SJSA1 (cell line): ENCODE measurements around the gene LINGO3. TPM values are rescaled to one million over a fixed set of nuclear protein-coding genes. Genes with fewer than 3 reads are reported as not detected.

Experiments used
- DNase-seq, 2 experiments: peaks; one replicate each; pipeline ENCODE4 v3.0.0-alpha.2; 2015 to 2020; ENCODE audit warnings: low spot score in 2 of 2, low read depth in 1 of 2
- H3K27ac ChIP-seq: fragments of 250-450 bp; sonication (Bioruptor Pico); 2 replicates; pipeline ENCODE4 v1.5.1; 2020; ENCODE audit warnings: mild to moderate bottlenecking, moderate library complexity
- H3K27me3 ChIP-seq: fragments of 250-450 bp; sonication (Bioruptor Pico); replicated peaks from 2 replicates; pipeline ENCODE4 v1.5.1; 2020; ENCODE audit warnings: mild to moderate bottlenecking, moderate library complexity
- H3K36me3 ChIP-seq: fragments of 250-450 bp; sonication (Bioruptor Pico); 2 replicates; pipeline ENCODE4 v1.5.1; 2020; ENCODE audit warnings: mild to moderate bottlenecking
- H3K4me1 ChIP-seq: fragments of 250-450 bp; sonication (Bioruptor Pico); replicated peaks from 2 replicates; pipeline ENCODE4 v1.6.1; 2021; ENCODE audit warnings: mild to moderate bottlenecking
- H3K4me3 ChIP-seq: fragments of 250-450 bp; sonication (Bioruptor Pico); 2 replicates; pipeline ENCODE4 v1.5.1; 2020; ENCODE audit warnings: mild to moderate bottlenecking
- H3K9me3 ChIP-seq: fragments of 250-450 bp; sonication (Bioruptor Pico); replicated peaks from 2 replicates; pipeline ENCODE4 v1.5.1; 2020; ENCODE audit warnings: mild to moderate bottlenecking
- total RNA-seq: library from RNA; depleted of rRNA; stranded (reverse); fragments of >200 nt; shearing (Covaris generic); gene quantifications from 2 replicates; pipeline ENCODE4 v1.2.3, GENCODE V29; 2014

Gene LINGO3
- total RNA-seq, 1 experiment from 2014 or later: not detected

DNA sequence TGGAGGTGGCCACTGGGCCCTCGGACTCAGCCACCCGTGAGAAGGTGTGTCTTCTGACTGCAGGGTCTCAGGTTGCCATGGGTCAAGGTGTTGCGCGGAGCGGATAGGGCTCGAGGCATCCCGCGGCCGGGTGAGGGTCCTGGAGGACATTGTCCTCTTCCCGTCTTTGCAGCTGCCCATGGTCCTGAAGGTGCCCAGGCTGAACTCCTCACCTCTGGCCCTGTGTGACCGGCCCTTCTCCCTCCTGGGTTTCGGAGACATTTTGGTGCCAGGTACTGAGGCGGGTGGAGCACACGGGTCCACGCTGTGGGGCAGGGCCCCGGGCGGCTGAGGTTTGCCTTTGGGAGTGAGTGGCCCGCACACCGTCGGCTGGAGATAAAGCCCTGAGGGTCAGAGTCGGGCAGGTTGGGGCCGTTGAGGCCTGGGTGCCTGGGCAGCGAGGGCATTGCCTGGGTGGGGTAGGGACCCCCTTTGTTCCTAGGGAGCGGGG, 36.5 kb upstream of the LINGO3 start:
- DNase-seq: no peak
- Histone ChIP-seq H3K9me3 (no peaks in the 10 kb centered on the region), H3K4me3 (no peak overlapping the region), H3K4me1 (no peaks in the 10 kb centered on the region), H3K27ac (no peak overlapping the region), H3K27me3 (no peaks in the 10 kb centered on the region), H3K36me3 (peaks cover 30% of the 10 kb centered on the region)

DNA sequence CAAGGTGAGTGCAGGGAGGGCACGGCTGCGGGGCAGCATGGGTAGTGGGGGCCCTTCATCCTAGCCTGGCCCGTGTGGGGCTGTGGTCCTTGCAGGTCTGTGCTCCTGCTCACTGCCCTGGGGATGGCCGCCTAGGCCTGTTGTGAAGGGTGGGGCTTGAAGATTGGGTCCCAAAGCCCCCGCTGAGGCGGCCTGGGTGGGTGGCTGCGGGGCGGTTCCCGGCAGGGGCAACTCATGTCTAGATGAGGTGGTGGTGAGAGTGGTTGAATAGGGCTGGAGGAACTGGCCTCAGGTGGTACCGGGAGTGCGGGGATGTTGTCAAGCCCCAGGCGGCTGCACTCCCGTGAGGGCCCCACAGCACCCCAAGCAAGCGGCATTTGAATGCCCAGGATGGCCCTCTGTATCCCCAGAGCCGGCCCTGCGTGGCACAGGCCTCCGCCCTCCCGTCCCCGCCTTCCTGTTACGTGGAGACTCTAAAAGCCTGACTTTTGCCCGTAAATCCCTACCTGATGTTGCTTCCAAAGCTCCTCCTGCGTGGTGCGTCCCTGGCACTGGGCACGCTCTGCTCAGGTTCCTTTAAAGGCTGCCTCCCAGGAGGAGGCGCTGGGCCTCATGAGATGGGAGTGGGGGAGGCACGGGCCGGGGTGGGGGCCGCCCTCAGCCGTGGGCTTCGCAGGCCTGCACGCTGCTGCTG, 35.5 kb upstream of the LINGO3 start:
- Histone ChIP-seq H3K36me3 (peaks cover 37% of the 10 kb centered on the region), H3K4me1 (no peaks in the 10 kb centered on the region), H3K9me3 (no peaks in the 10 kb centered on the region), H3K4me3 (no peak overlapping the region), H3K27me3 (no peaks in the 10 kb centered on the region), H3K27ac (no peak overlapping the region)
- DNase-seq: no peak

DNA sequence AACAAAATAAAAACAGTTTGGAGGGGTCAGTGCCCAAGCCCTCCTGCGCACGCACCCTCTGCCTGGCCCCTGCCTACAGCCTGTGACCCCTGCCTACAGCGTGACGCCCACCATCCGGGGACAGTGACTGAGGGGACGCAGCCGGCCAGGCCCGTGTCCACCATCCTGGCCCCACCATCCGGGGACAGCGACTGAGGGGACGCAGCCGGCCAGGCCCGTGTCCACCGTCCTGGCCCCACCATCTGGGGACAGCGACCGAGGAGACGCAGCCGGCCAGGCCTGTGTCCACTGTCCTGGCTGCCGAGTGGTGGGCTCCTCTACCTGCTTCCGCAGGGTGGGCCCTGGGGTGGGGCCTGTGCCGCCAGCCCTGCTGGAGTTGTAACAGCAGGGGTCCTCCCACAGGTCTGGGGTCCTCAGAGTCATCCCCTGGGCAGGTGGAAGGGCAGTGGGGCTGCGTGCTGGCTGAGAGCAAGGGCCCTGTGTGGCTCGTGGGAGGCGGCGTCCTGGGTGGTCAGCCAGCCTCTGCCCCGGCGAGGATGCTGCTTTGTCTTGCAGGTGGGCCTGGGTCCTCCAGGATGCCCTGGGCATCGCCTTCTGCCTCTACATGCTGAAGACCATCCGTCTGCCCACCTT, 34.8 kb upstream of the LINGO3 start:
- Histone ChIP-seq H3K4me3 (no peak overlapping the region), H3K27me3 (no peaks in the 10 kb centered on the region), H3K9me3 (no peaks in the 10 kb centered on the region), H3K36me3 (peaks cover 38% of the 10 kb centered on the region), H3K4me1 (no peaks in the 10 kb centered on the region), H3K27ac (no peak overlapping the region)
- no peak for DNase-seq

- Histone ChIP-seq H3K9me3 (no peaks in the 10 kb centered on the region), H3K27me3 (no peaks in the 10 kb centered on the region), H3K4me3 (no peak overlapping the region), H3K4me1 (no peaks in the 10 kb centered on the region), H3K36me3 (peaks cover 43% of the 10 kb centered on the region), H3K27ac (no peak overlapping the region)
- DNase-seq: no peak
Observed at GRCh38 chr19:2341982-2342381, 34.0 kb upstream of the LINGO3 start.

DNA sequence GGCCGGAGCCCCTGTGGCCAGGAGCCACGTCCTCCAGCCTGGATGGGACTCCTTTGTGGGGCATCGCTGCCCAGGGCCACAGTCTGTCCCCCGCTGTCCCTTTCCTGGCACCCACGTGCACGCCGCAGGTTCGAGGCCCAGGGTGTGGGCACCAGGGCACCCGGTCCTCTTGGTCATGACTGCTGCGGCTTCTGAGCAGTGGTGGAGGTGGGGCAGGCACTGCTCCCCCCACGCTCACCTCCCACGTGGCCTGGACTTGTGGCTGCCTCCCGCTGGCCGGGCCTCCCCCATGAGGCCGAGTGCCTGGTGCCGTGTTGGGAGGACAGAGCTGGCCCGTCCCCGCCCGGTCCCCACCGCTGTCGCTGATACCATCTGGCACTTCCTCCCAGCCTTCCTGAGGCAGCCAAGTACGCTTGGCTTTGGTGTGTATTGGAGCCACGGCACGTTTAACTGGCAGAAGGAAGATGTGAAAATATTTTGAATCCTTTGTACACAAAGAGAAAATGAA, 33.3 kb upstream of the LINGO3 start:
- H3K36me3 ChIP-seq: peaks cover 42% of the 10 kb centered on the region
- no peaks in the 10 kb centered on the region for H3K27me3 ChIP-seq
- H3K4me1 ChIP-seq: no peaks in the 10 kb centered on the region
- no peaks in the 10 kb centered on the region for H3K9me3 ChIP-seq
- H3K27ac ChIP-seq: no peak overlapping the region
- no peak for DNase-seq
- no peak overlapping the region for H3K4me3 ChIP-seq

DNA sequence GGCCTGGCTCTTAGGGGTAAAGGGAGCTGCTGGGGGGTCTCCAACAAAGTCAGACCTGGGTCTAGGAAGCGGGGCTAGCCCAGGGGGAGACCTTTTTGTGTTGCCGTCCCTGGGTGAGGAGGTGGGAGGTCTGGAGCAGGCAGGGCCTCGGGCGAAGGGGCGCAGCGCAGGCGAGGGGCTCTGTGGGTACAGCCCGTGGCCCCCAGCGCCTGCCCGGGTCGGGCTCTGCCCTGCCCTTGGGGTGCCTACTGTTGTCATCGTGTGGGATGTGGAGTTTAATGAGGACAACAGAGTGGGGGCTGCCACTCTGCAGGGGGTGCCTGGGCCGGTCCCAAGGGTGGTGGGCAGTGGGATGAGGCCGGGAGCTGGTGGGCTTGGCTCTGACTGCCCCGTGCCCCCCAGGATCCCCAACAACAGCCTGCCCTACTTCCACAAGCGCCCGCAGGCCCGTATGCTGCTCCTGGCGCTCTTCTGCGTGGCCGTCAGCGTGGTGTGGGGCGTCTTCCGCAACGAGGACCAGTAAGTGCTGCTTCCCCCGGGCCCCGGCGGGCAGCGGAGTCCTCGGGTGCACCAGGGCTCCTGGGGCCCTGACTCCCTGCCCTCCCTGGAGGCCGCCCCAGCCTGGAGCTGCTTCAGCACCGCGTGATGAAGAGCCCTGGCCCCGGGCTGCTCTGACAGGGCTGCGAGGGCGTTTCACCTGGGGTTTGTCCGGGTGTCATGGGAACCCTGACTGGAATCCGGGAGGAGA, 32.7 kb upstream of the LINGO3 start:
- Histone ChIP-seq H3K27me3 (no peaks in the 10 kb centered on the region), H3K27ac (no peak overlapping the region), H3K36me3 (peaks cover 39% of the 10 kb centered on the region), H3K4me1 (no peaks in the 10 kb centered on the region), H3K9me3 (no peaks in the 10 kb centered on the region), H3K4me3 (no peak overlapping the region)
- no peak for DNase-seq

DNA sequence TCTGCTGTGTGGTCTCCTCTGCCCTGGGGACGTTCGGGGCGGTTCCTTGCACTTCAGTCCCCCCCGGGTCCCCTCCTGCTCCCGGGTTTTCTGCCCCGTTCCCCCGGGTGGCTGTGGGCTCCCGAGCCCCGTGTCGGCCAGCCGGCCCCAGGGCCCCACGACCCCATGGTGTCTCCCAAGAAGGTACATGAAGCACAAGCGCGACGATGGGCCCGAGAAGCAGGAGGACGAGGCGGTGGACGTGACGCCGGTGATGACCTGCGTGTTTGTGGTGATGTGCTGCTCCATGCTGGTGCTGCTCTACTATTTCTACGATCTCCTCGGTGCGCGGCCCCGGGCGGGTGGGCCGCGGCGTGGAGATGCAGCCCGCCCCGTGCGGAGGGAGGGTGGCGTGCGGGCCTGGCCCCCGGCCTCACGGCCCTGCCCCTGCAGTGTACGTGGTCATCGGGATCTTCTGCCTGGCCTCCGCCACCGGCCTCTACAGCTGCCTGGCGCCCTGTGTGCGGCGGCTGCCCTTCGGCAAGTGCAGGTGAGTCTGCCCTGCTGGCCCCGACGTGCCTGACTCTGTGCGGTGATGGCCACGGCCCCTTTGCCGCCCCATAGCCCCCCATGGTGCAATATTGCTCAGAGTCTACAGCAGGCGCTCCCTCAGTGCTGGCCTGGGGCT, 31.8 kb upstream of the LINGO3 start:
- Histone ChIP-seq H3K36me3 (peaks cover 39% of the 10 kb centered on the region), H3K27ac (no peak overlapping the region), H3K27me3 (no peaks in the 10 kb centered on the region), H3K4me3 (no peak overlapping the region), H3K4me1 (no peaks in the 10 kb centered on the region), H3K9me3 (no peaks in the 10 kb centered on the region; the same call in 1 of the 2 replicates)
- no peak for DNase-seq

DNA sequence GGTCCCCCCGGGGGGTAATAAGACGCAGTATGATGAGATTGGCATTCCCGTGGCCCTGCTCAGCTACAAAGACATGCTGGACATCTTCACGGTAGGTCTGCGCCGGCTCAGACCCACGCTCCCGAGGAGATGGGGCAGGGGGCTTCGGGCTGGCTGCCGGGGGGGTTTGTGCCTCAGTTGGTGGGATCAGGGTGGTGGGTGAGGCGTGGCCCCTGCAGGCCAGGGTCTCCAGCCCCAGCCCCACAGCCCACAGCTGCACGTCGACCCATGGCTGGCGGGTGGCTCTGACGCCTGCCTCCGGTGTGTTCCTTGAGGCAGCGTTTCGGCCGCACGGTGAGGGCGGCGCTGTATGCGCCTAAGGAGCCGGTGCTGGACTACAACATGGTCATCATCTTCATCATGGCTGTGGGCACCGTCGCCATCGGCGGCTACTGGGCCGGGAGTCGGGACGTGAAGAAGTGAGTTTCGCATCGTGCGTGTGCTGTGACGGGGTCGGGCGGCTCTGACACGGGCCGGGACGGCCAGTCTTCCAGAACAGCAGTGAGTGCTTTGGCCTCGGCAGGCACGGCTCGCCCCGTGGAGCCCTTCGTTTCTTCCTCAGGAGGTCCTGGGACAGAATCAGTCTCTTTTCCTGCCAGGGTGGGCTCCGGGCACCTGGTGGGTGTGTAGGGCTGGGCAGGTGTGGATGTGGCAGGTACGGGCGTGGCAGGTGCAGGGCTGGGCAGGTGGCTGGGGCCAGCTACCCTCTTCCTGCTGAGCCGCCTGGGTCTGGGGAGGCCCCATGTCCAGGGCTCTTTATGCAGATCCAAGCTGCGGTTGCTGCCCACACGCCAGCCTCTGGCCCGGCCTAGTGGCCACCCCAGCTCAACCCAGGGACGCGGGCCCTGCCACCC, 31.0 kb upstream of the LINGO3 start:
- Histone ChIP-seq H3K36me3 (peaks cover 39% of the 10 kb centered on the region), H3K9me3 (no peaks in the 10 kb centered on the region; the same call in 1 of the 2 replicates), H3K4me1 (no peaks in the 10 kb centered on the region), H3K27me3 (no peaks in the 10 kb centered on the region), H3K4me3 (no peak overlapping the region), H3K27ac (no peak overlapping the region)
- no peak for DNase-seq

- no peaks in the 10 kb centered on the region for H3K27me3 ChIP-seq
Observed at GRCh38 chr19:2338055-2338615, 30.2 kb upstream of the LINGO3 start.

GRCh38 chr19:2337329-2337707, 29.4 kb upstream of the LINGO3 start:
- no peak for DNase-seq
- no peak overlapping the region for H3K27ac ChIP-seq

More at GRCh38 chr19:2338055-2338615, 30.2 kb upstream of the LINGO3 start:
- Histone ChIP-seq H3K4me3 (no peak overlapping the region), H3K27ac (no peak overlapping the region), H3K36me3 (peaks cover 34% of the 10 kb centered on the region), H3K4me1 (no peaks in the 10 kb centered on the region), H3K9me3 (no peaks in the 10 kb centered on the region; the same call in 1 of the 2 replicates)
- no peak for DNase-seq

GRCh38 chr19:2336528-2337328, 28.8 kb upstream of the LINGO3 start:
- Histone ChIP-seq H3K9me3 (no peaks in the 10 kb centered on the region; the same call in 1 of the 2 replicates), H3K36me3 (peaks cover 32% of the 10 kb centered on the region), H3K4me1 (no peaks in the 10 kb centered on the region), H3K27ac (no peak overlapping the region), H3K4me3 (no peak overlapping the region), H3K27me3 (no peaks in the 10 kb centered on the region)
- no peak for DNase-seq

More at GRCh38 chr19:2337329-2337707, 29.4 kb upstream of the LINGO3 start:
- H3K4me1 ChIP-seq: no peaks in the 10 kb centered on the region
- H3K4me3 ChIP-seq: no peak overlapping the region
- H3K36me3 ChIP-seq: peaks cover 32% of the 10 kb centered on the region
- H3K9me3 ChIP-seq: no peaks in the 10 kb centered on the region; the same call in 1 of the 2 replicates
- no peaks in the 10 kb centered on the region for H3K27me3 ChIP-seq

DNA sequence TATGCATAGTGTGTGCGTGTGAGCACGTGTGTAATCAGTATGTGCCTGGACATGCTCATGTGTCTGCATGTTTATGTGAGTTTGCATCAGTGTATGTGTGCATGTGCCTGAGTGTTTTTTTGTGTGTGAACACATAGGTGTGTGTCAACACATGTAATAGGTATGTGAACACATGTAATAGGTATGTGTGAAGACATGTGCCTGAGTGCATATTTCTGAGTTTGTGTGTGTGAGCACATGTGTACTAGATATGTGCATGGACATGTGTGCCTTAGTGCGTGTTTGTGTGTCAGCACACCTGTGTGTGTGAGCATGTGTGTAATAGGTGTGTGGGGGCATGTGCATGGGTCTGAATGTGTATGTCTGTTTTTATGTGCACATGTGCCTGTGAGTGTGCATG, 27.9 kb upstream of the LINGO3 start:
- Histone ChIP-seq H3K27ac (no peak overlapping the region), H3K4me1 (no peaks in the 10 kb centered on the region), H3K9me3 (no peaks in the 10 kb centered on the region; the same call in 1 of the 2 replicates), H3K36me3 (peaks cover 27% of the 10 kb centered on the region), H3K27me3 (no peaks in the 10 kb centered on the region), H3K4me3 (no peak overlapping the region)
- no peak for DNase-seq
